SK-N-SH treated with all-trans-retinoic acid at 6 μM for 48 hours (cell line): ENCODE data around the gene LINGO3.

Experiments used
- CREB5 ChIP-seq: fragments of 250-450 bp; sonication (Bioruptor Pico); IDR thresholded peaks from 2 replicates; pipeline ENCODE4 v1.5.1; 2020; ENCODE audit warnings: low read depth, mild to moderate bottlenecking, moderate library complexity
- CSRNP3 ChIP-seq: fragments of 250-450 bp; sonication (Bioruptor Pico); IDR thresholded peaks from 2 replicates; pipeline ENCODE4 v1.5.1; 2021; ENCODE audit warnings: mild to moderate bottlenecking, moderate library complexity
- PATZ1 ChIP-seq: fragments of 250-450 bp; sonication (Bioruptor Pico); IDR thresholded peaks from 2 replicates; pipeline ENCODE4 v1.8.0; 2020; ENCODE audit warnings: mild to moderate bottlenecking, moderate library complexity, borderline replicate concordance

- TF ChIP-seq PATZ1 (CRISPR knock-in tag) (no peak), CREB5 (no peak), CSRNP3 (no peak)
Observed at GRCh38 chr19:2296141-2296540, 11.8 kb downstream of the LINGO3 start.
